B cell (primary cell): ENCODE measurements around the gene AGR3. TPM values are rescaled to one million over a fixed set of nuclear protein-coding genes. Genes with fewer than 3 reads are reported as not detected.

Experiments used
- ATAC-seq: fragments of 200-7000 bp; cut with Tn5 transposase; one replicate; pipeline ENCODE4 v1.10.0; 2021; ENCODE audit warnings: low read depth, mild to moderate bottlenecking, moderate number of reproducible peaks, moderate library complexity
- CTCF ChIA-PET: fragments of 350-600 bp; sonication (Branson Sonifier 250); formaldehyde crosslinking; loops from one replicate; lab custom pipeline; 2021; ENCODE audit warnings: antibody characterized with exemption, inconsistent platforms; lab: Charles Lee
- POLR2A ChIA-PET: fragments of 350-600 bp; sonication (Branson Sonifier 250); formaldehyde crosslinking; loops from one replicate; lab custom pipeline; 2021; ENCODE audit warnings: antibody characterized with exemption; lab: Charles Lee
- DNase-seq: peaks from one replicate; pipeline ENCODE4 v3.0.0; 2013
- H2AFZ ChIP-seq: 2 replicates; pipeline ENCODE4 v1.6.1; 2012; ENCODE audit warnings: mild to moderate bottlenecking, low read depth, low read length; ENCODE audit not compliant: insufficient read depth, poor library complexity, severe bottlenecking
- H3K27ac ChIP-seq, 2 donors: 1 replicate in 1 of 2; 2 replicates in 1 of 2; pipeline ENCODE4 v1.5.1; 2012 to 2013; ENCODE audit warnings: low read length in 2 of 2, mild to moderate bottlenecking in 2 of 2, moderate library complexity in 1 of 2
- H3K27me3 ChIP-seq, 4 experiments: fragments of 200-600 bp in 1 of 4; sonication (generic) in 1 of 4; replicated peaks in 1 of 4; 1 replicate in 2 of 4; 2 replicates in 2 of 4; pipeline versions ENCODE4 v1.6.1 to v1.7.0; 2013 to 2016; ENCODE audit warnings: low read length in 3 of 4, mild to moderate bottlenecking in 2 of 4, mixed read lengths in 1 of 4, moderate library complexity in 1 of 4; ENCODE audit not compliant: insufficient read depth in 4 of 4, control insufficient read depth in 3 of 4; ENCODE audit errors: control extremely low read depth in 1 of 4
- H3K36me3 ChIP-seq, 2 experiments: replicated peaks in 1 of 2; 1 replicate in 1 of 2; 2 replicates in 1 of 2; pipeline versions ENCODE4 v1.6.1 to v1.7.1; 2013; ENCODE audit warnings: low read length in 1 of 2; ENCODE audit not compliant: insufficient read depth in 2 of 2, control insufficient read depth in 1 of 2; ENCODE audit errors: control extremely low read depth in 1 of 2, extremely low read depth in 1 of 2
- H3K4me1 ChIP-seq, 2 donors: fragments of 200-600 bp in 1 of 2; sonication (generic) in 1 of 2; 1 replicate in 1 of 2; 2 replicates in 1 of 2; pipeline versions ENCODE4 v1.5.1 to v1.6.1; 2013 to 2017; ENCODE audit warnings: low read length in 2 of 2; ENCODE audit not compliant: control insufficient read depth in 2 of 2, insufficient read depth in 2 of 2
- H3K4me2 ChIP-seq: replicated peaks from 2 replicates; pipeline ENCODE3; 2012; ENCODE audit warnings: mild to moderate bottlenecking, low read depth, low read length; ENCODE audit not compliant: poor library complexity, severe bottlenecking
- H3K4me3 ChIP-seq, 5 experiments: fragments of 200-600 bp in 1 of 5; sonication (generic) in 1 of 5; 1 replicate in 3 of 5; 2 replicates in 2 of 5; pipeline versions ENCODE4 v1.5.1 to v1.7.0; 2011 to 2016; ENCODE audit warnings: low read length in 4 of 5, mild to moderate bottlenecking in 4 of 5, low read depth in 2 of 5, control low read depth in 1 of 5, moderate library complexity in 1 of 5; ENCODE audit not compliant: insufficient read depth in 1 of 5; ENCODE audit errors: control extremely low read depth in 1 of 5, extremely low read depth in 1 of 5
- H3K79me2 ChIP-seq: fragments of 200-600 bp; sonication (generic); one replicate; pipeline ENCODE4 v1.6.0; 2016; ENCODE audit warnings: low read length; ENCODE audit not compliant: control insufficient read depth, insufficient read depth
- H3K9ac ChIP-seq: fragments of 200-600 bp; sonication (generic); 2 replicates; pipeline ENCODE4 v1.6.1; 2017; ENCODE audit warnings: mild to moderate bottlenecking, low read length, moderate library complexity
- H3K9me3 ChIP-seq, 3 donors: one replicate each; pipeline versions ENCODE4 v1.6.1 to v1.7.1; 2013; ENCODE audit warnings: low read length in 2 of 3; ENCODE audit not compliant: control insufficient read depth in 2 of 3, insufficient read depth in 1 of 3; ENCODE audit errors: control extremely low read depth in 1 of 3
- H4K20me1 ChIP-seq: 2 replicates; pipeline ENCODE4 v1.6.0; 2012; ENCODE audit warnings: mild to moderate bottlenecking, low read length; ENCODE audit not compliant: insufficient read depth, control insufficient read depth, poor library complexity, severe bottlenecking
- H3K27ac Mint-ChIP-seq: one replicate; pipeline ENCODE4 v1.8.0; 2021; ENCODE audit warnings: mixed read lengths
- H3K27me3 Mint-ChIP-seq: one replicate; pipeline ENCODE4 v1.8.0; 2021; ENCODE audit warnings: mixed read lengths
- H3K4me1 Mint-ChIP-seq: one replicate; pipeline ENCODE4 v1.8.0; 2021; ENCODE audit warnings: mixed read lengths
- H3K4me3 Mint-ChIP-seq: one replicate; pipeline ENCODE4 v1.8.0; 2021; ENCODE audit warnings: mixed read lengths
- H3K9me3 Mint-ChIP-seq: one replicate; pipeline ENCODE4 v1.8.0; 2022; ENCODE audit warnings: mixed read lengths; ENCODE audit not compliant: insufficient read depth
- CTCF ChIP-seq: fragments of 200-600 bp; IDR thresholded peaks from one replicate; pipeline ENCODE4 v1.8.0; 2022; ENCODE audit warnings: antibody characterized with exemption, mild to moderate bottlenecking
- EZH2 ChIP-seq: IDR thresholded peaks from 2 replicates; pipeline ENCODE4 v1.6.1; 2012; ENCODE audit warnings: borderline replicate concordance, low read depth, mild to moderate bottlenecking, moderate library complexity, low read length; ENCODE audit not compliant: insufficient read depth, poor library complexity, severe bottlenecking
- WGBS: methylation state at CpG from one replicate; pipeline ENCODE4 v1.1.5; 2013; ENCODE audit warnings: missing lambda C conversion rate; ENCODE audit not compliant: insufficient coverage; 5-methylcytosine and 5-hydroxymethylcytosine counted together
- intact Hi-C: fragments of 100-400 bp; cut with micrococcal nuclease; formaldehyde crosslinking; loops from one replicate; pipeline ENCODE4 v1.10.0; 2022
- polyA plus RNA-seq: library from polyadenylated mRNA; depleted of rRNA; stranded (reverse); fragments of >200 nt; gene quantifications from 2 replicates; pipeline ENCODE4 v1.2.3, GENCODE V29; 2012
- total RNA-seq, 2 donors: library from RNA; stranded (reverse); fragments of 120-200 nt in 1 of 2; gene quantifications; 1 replicate in 1 of 2; 2 replicates in 1 of 2; pipeline versions ENCODE4 v1.2.3 to v1.2.4, GENCODE V29; 2013 to 2022

AGR3 gene
- total and polyA plus RNA-seq, 2 donors (not counting 1 experiment from before 2014, with no cell fraction given), result not detected

- no peaks in the 10 kb centered on the region for H3K27me3 ChIP-seq
- no peaks in the 10 kb centered on the region for H3K36me3 ChIP-seq
- H3K27ac Mint-ChIP-seq, result no peak overlapping the region
- H3K27me3 Mint-ChIP-seq, result no peaks in the 10 kb centered on the region
- peaks cover 5% of the 10 kb centered on the region for H3K4me1 Mint-ChIP-seq
- CTCF ChIA-PET, result interaction anchor here (0.8 to 1.9 kb wide), 5 partner anchors 29 to 186 kb away, joined by 3 to 5 read pairs (median 3); no protein-coding TSS in a partner anchor
- H3K9ac ChIP-seq, result no peak overlapping the region
- H3K79me2 ChIP-seq, result no peaks in the 10 kb centered on the region
- H2AFZ ChIP-seq, result no peak overlapping the region
- no peak overlapping the region for H3K4me3 ChIP-seq
- H3K27ac ChIP-seq, result no peak overlapping the region
- intact Hi-C loops, result no loop called here
- WGBS, result 100% methylated on average over 2 of the region's 5 CpGs
- TF ChIP-seq EZH2, result no peak
- no peaks in the 10 kb centered on the region for H3K9me3 Mint-ChIP-seq
- POLR2A ChIA-PET, result no interaction called here
- no peak overlapping the region for H3K4me3 Mint-ChIP-seq
- no peaks in the 10 kb centered on the region for H4K20me1 ChIP-seq
- H3K4me1 ChIP-seq, result no peaks in the 10 kb centered on the region
- DNase-seq (no peak), ATAC-seq (no peak)
- H3K4me2 ChIP-seq, result no peak overlapping the region
- no peaks in the 10 kb centered on the region for H3K9me3 ChIP-seq
Observed at GRCh38 chr7:16889305-16889704, 7.5 kb upstream of the AGR3 start.

GRCh38 chr7:16883918-16884317, 2.1 kb upstream of the AGR3 start:
- peaks cover 6% of the 10 kb centered on the region for H3K4me1 Mint-ChIP-seq
- H3K27ac Mint-ChIP-seq, result no peak overlapping the region
- ChIA-PET POLR2A (no interaction called here), CTCF (no interaction called here)
- intact Hi-C loops, result no loop called here
- Histone ChIP-seq H3K4me1 (no peaks in the 10 kb centered on the region), H3K9me3 (no peaks in the 10 kb centered on the region), H3K4me2 (no peak overlapping the region), H3K27ac (no peak overlapping the region), H3K36me3 (no peaks in the 10 kb centered on the region), H2AFZ (no peak overlapping the region), H4K20me1 (no peaks in the 10 kb centered on the region), H3K4me3 (no peak overlapping the region), H3K9ac (no peak overlapping the region), H3K79me2 (no peaks in the 10 kb centered on the region), H3K27me3 (no peaks in the 10 kb centered on the region)
- ATAC-seq (peak; percentile 45), DNase-seq (peak; percentile 24)
- no peaks in the 10 kb centered on the region for H3K9me3 Mint-ChIP-seq
- no peak overlapping the region for H3K4me3 Mint-ChIP-seq
- TF ChIP-seq CTCF, result no peak
- no peak for TF ChIP-seq EZH2
- WGBS, result 17% methylated on average over 1 of the region's 2 CpGs
- no peaks in the 10 kb centered on the region for H3K27me3 Mint-ChIP-seq
